ES-I3 (cell line): ENCODE results near the gene NINJ1.

Experiments
- H3K36me3 ChIP-seq: 2 replicates; pipeline ENCODE4 v1.6.1; 2013; ENCODE audit warnings: mild to moderate bottlenecking, low read length, control low read depth, moderate library complexity; ENCODE audit not compliant: insufficient read depth
- H3K4me1 ChIP-seq: 2 replicates; pipeline ENCODE4 v1.6.1; 2013; ENCODE audit warnings: mild to moderate bottlenecking, control low read depth, low read length; ENCODE audit not compliant: insufficient read depth
- H3K9ac ChIP-seq: 2 replicates; pipeline ENCODE4 v1.6.1; 2013; ENCODE audit warnings: low read depth, mild to moderate bottlenecking, low read length, moderate library complexity
- H3K9me3 ChIP-seq: 2 replicates; pipeline ENCODE4 v1.6.1; 2013; ENCODE audit warnings: mild to moderate bottlenecking, low read length, moderate library complexity; ENCODE audit not compliant: control insufficient read depth, insufficient read depth

NINJ1 gene

GRCh38 chr9:93091453-93092081, 42.5 kb downstream of the NINJ1 start:
- Histone ChIP-seq H3K36me3 (no peaks in the 10 kb centered on the region), H3K9me3 (no peaks in the 10 kb centered on the region), H3K4me1 (peaks cover 7% of the 10 kb centered on the region; the same call in 1 of the 2 replicates), H3K9ac (no peak overlapping the region)

GRCh38 chr9:93091056-93091452, 43.0 kb downstream of the NINJ1 start:
- Histone ChIP-seq H3K4me1 (peaks cover 7% of the 10 kb centered on the region; the same call in 1 of the 2 replicates), H3K9ac (no peak overlapping the region), H3K36me3 (no peaks in the 10 kb centered on the region), H3K9me3 (no peaks in the 10 kb centered on the region)

- H3K9me3 ChIP-seq, result no peaks in the 10 kb centered on the region
- H3K9ac ChIP-seq, result no peak overlapping the region
- no peaks in the 10 kb centered on the region for H3K36me3 ChIP-seq
- H3K4me1 ChIP-seq, result peaks cover 7% of the 10 kb centered on the region; the same call in 1 of the 2 replicates
These were observed 43.9 kb downstream of the NINJ1 start for GRCh38 chr9:93090091-93090655.

GRCh38 chr9:93089481-93089991, 44.5 kb downstream of the NINJ1 start:
- Histone ChIP-seq H3K4me1 (peaks cover 1% of the 10 kb centered on the region; the same call in 1 of the 2 replicates), H3K36me3 (no peaks in the 10 kb centered on the region; the same call in 1 of the 2 replicates), H3K9me3 (no peaks in the 10 kb centered on the region), H3K9ac (no peak overlapping the region)

GRCh38 chr9:93089024-93089423, 45.0 kb downstream of the NINJ1 start:
- no peaks in the 10 kb centered on the region for H3K4me1 ChIP-seq
- H3K9ac ChIP-seq, result no peak overlapping the region
- no peaks in the 10 kb centered on the region; the same call in 1 of the 2 replicates for H3K36me3 ChIP-seq
- no peaks in the 10 kb centered on the region for H3K9me3 ChIP-seq

- no peaks in the 10 kb centered on the region; the same call in 1 of the 2 replicates for H3K36me3 ChIP-seq
- peaks cover 1% of the 10 kb centered on the region; the same call in 1 of the 2 replicates for H3K4me1 ChIP-seq
- H3K9me3 ChIP-seq, result no peaks in the 10 kb centered on the region
- H3K9ac ChIP-seq, result no peak overlapping the region
These were observed 45.4 kb downstream of the NINJ1 start for GRCh38 chr9:93088656-93089015.

- Histone ChIP-seq H3K4me1 (peaks cover 7% of the 10 kb centered on the region; the same call in 1 of the 2 replicates), H3K9ac (no peak overlapping the region), H3K9me3 (no peaks in the 10 kb centered on the region), H3K36me3 (no peaks in the 10 kb centered on the region; the same call in 1 of the 2 replicates)
These were observed 45.9 kb downstream of the NINJ1 start for GRCh38 chr9:93087971-93088655.

- no peaks in the 10 kb centered on the region for H3K9me3 ChIP-seq
- H3K36me3 ChIP-seq, result no peaks in the 10 kb centered on the region; the same call in 1 of the 2 replicates
These were observed 47.4 kb downstream of the NINJ1 start for GRCh38 chr9:93086447-93087224.

GRCh38 chr9:93085676-93086075, 48.4 kb downstream of the NINJ1 start:
- H3K9ac ChIP-seq, result no peak overlapping the region
- no peaks in the 10 kb centered on the region for H3K9me3 ChIP-seq
- no peaks in the 10 kb centered on the region; the same call in 1 of the 2 replicates for H3K36me3 ChIP-seq
- H3K4me1 ChIP-seq, result peaks cover 11% of the 10 kb centered on the region; the same call in 1 of the 2 replicates

More at GRCh38 chr9:93086447-93087224, 47.4 kb downstream of the NINJ1 start:
- Histone ChIP-seq H3K9ac (no peak overlapping the region), H3K4me1 (peaks cover 11% of the 10 kb centered on the region; the same call in 1 of the 2 replicates)

GRCh38 chr9:93084471-93084881, 49.6 kb downstream of the NINJ1 start:
- no peaks in the 10 kb centered on the region for H3K9me3 ChIP-seq
- H3K36me3 ChIP-seq, result no peaks in the 10 kb centered on the region; the same call in 1 of the 2 replicates
- H3K9ac ChIP-seq, result no peak overlapping the region
- H3K4me1 ChIP-seq, result peaks cover 11% of the 10 kb centered on the region; the same call in 1 of the 2 replicates

GRCh38 chr9:93083592-93084470, 50.2 kb downstream of the NINJ1 start:
- Histone ChIP-seq H3K36me3 (no peaks in the 10 kb centered on the region; the same call in 1 of the 2 replicates), H3K9ac (no peak overlapping the region), H3K4me1 (peaks cover 11% of the 10 kb centered on the region; the same call in 1 of the 2 replicates), H3K9me3 (no peaks in the 10 kb centered on the region)

- H3K4me1 ChIP-seq, result peaks cover 11% of the 10 kb centered on the region; the same call in 1 of the 2 replicates
- no peaks in the 10 kb centered on the region; the same call in 1 of the 2 replicates for H3K36me3 ChIP-seq
- H3K9ac ChIP-seq, result no peak overlapping the region
- no peaks in the 10 kb centered on the region for H3K9me3 ChIP-seq
These were observed 51.1 kb downstream of the NINJ1 start for GRCh38 chr9:93082841-93083411.

GRCh38 chr9:93081931-93082330, 52.1 kb downstream of the NINJ1 start:
- H3K4me1 ChIP-seq, result peaks cover 11% of the 10 kb centered on the region; the same call in 1 of the 2 replicates
- no peaks in the 10 kb centered on the region; the same call in 1 of the 2 replicates for H3K36me3 ChIP-seq
- no peak overlapping the region for H3K9ac ChIP-seq
- H3K9me3 ChIP-seq, result no peaks in the 10 kb centered on the region
